Limb (tissue), 2 donors: ENCODE measurements around the gene TRPC3.

Experiments
- DNase-seq, 2 donors: peaks; one replicate each; pipeline ENCODE4 v3.0.0-alpha.2; 2016; ENCODE audit errors: extremely low spot score in 2 of 2

TRPC3 gene

GRCh38 chr4:121876070-121876469 lies 75.8 kb downstream of the TRPC3 start:
- DNase-seq: no peak

- DNase-seq: no peak
Observed at GRCh38 chr4:121875652-121876051, 76.2 kb downstream of the TRPC3 start.

GRCh38 chr4:121873604-121874003 lies 78.3 kb downstream of the TRPC3 start:
- no peak for DNase-seq

- DNase-seq: peak; percentile 97 to 99
Observed at GRCh38 chr4:121869841-121870822, 81.7 kb downstream of the TRPC3 start, which contains the start of gene BBS7. Gene BBS7 (minus strand): TSS chr4:121870474. CDS start chr4:121870313, 161 bp downstream.

- DNase-seq: no peak
Observed at GRCh38 chr4:121863799-121864198, 88.1 kb downstream of the TRPC3 start.

GRCh38 chr4:121861426-121861825 lies 90.4 kb downstream of the TRPC3 start:
- DNase-seq: no peak

- no peak for DNase-seq
Observed at GRCh38 chr4:121860121-121860520, 91.7 kb downstream of the TRPC3 start.

GRCh38 chr4:121851354-121851753 lies 100.5 kb downstream of the TRPC3 start:
- no peak for DNase-seq

GRCh38 chr4:121846662-121847061 lies 105.2 kb downstream of the TRPC3 start:
- no peak for DNase-seq

GRCh38 chr4:121842862-121843261 lies 109.0 kb downstream of the TRPC3 start:
- no peak for DNase-seq

- DNase-seq: no peak
Observed at GRCh38 chr4:121838136-121838535, 113.7 kb downstream of the TRPC3 start.

GRCh38 chr4:121829511-121829910 lies 122.3 kb downstream of the TRPC3 start:
- no peak for DNase-seq
